Spleen (tissue), 11 donors: ENCODE measurements around the gene EPHB6. TPM values are rescaled to one million over a fixed set of nuclear protein-coding genes. Genes with fewer than 3 reads are reported as not detected.

Experiments used
- DNase-seq: peaks from one replicate; pipeline ENCODE4 v3.0.0-alpha.2; 2020
- H3K27ac ChIP-seq, 8 donors: fragments of 200-600 bp; sonication (generic) in 7 of 8; 1 replicate in 4 of 8; 2 replicates in 4 of 8; pipeline versions ENCODE4 v1.5.0 to v1.8.0; 2016 to 2021; ENCODE audit warnings: inconsistent platforms in 4 of 8, mild to moderate bottlenecking in 4 of 8, moderate library complexity in 1 of 8
- H3K27me3 ChIP-seq, 7 donors: fragments of 200-600 bp; sonication (generic) in 6 of 7; replicated peaks in 1 of 7; 1 replicate in 4 of 7; 2 replicates in 3 of 7; pipeline versions ENCODE4 v1.5.0 to v1.8.0; 2016 to 2021; ENCODE audit warnings: inconsistent platforms in 3 of 7, mild to moderate bottlenecking in 1 of 7
- H3K36me3 ChIP-seq, 6 donors: fragments of 200-600 bp; sonication (generic) in 5 of 6; 1 replicate in 4 of 6; 2 replicates in 2 of 6; pipeline versions ENCODE4 v1.5.0 to v1.8.0; 2016 to 2021; ENCODE audit warnings: inconsistent platforms in 2 of 6
- H3K4me1 ChIP-seq, 6 donors: fragments of 200-600 bp; sonication (generic) in 5 of 6; 1 replicate in 3 of 6; 2 replicates in 3 of 6; pipeline versions ENCODE4 v1.5.0 to v1.8.0; 2016 to 2021; ENCODE audit warnings: inconsistent platforms in 3 of 6
- H3K4me3 ChIP-seq, 8 donors: fragments of 200-600 bp; sonication (generic) in 7 of 8; 1 replicate in 4 of 8; 2 replicates in 4 of 8; pipeline versions ENCODE4 v1.5.0 to v1.8.0; 2016 to 2021; ENCODE audit warnings: inconsistent platforms in 4 of 8, mild to moderate bottlenecking in 4 of 8, moderate library complexity in 2 of 8
- H3K9me3 ChIP-seq, 8 donors: fragments of 200-600 bp; sonication (generic) in 7 of 8; 1 replicate in 4 of 8; 2 replicates in 4 of 8; pipeline versions ENCODE4 v1.5.0 to v1.8.0; 2016 to 2021; ENCODE audit warnings: inconsistent platforms in 4 of 8
- POLR2A ChIP-seq, 3 donors: fragments of 450-650 bp; IDR thresholded peaks; one replicate each; pipeline ENCODE4 v1.5.1; 2017; ENCODE audit warnings: antibody characterized with exemption in 3 of 3, mild to moderate bottlenecking in 1 of 3
- POLR2AphosphoS5 ChIP-seq, 3 donors: sonication (generic); formaldehyde crosslinking; IDR thresholded peaks; one replicate each; pipeline ENCODE4 v1.5.1; 2017; ENCODE audit warnings: antibody characterized with exemption in 3 of 3
- WGBS, 5 donors: extraction: QIAGEN DNeasy Blood & Tissue Kit in 3 of 5; methylation state at CpG; one replicate each; pipeline versions ENCODE4 v1.1.5 to v1.1.7; 2013 to 2018; 5-methylcytosine and 5-hydroxymethylcytosine counted together
- intact Hi-C: fragments of 100-400 bp; cut with DNase I; formaldehyde crosslinking; loops from one replicate; pipeline ENCODE4 v1.15.0; 2023; ENCODE audit warnings: low total_unique reads
- polyA plus RNA-seq, 3 donors: library from polyadenylated mRNA; stranded (reverse); fragments of 200-250 nt; gene quantifications; one replicate each; pipeline ENCODE4 v1.2.1, GENCODE V29; 2013
- total RNA-seq, 7 donors: library from RNA; depleted of rRNA in 3 of 7; stranded (reverse); fragments of >200 nt in 3 of 7; fragmentation: NEBNext Ultra II Directional in 4 of 7; extraction: Animal tissue kit (Norgen Biotek cat#: 25700) in 4 of 7; gene quantifications; one replicate each; pipeline versions ENCODE4 v1.1.0 to v1.2.1, GENCODE V29; 2016 to 2021
- TF ChIP-seq, protein P1 (sequence below), 11 experiments: fragments of 200-600 bp in 7 of 11; fragments of 450-650 bp in 4 of 11; sonication (generic) in 4 of 11; IDR thresholded peaks in 8 of 11; conservative IDR thresholded peaks in 3 of 11; 1 replicate in 7 of 11; 2 replicates in 4 of 11; pipeline versions ENCODE4 v1.4.0 to v1.8.0; 2016 to 2021; ENCODE audit warnings: antibody characterized with exemption in 11 of 11, inconsistent platforms in 4 of 11, mild to moderate bottlenecking in 1 of 11
- donor health status: healthy with polysubstance abuse.
- donor health status: DM: no; HTN: no; CAD: no; lungs with moderate emphysema.
- donor health status: DM: no; HTN: no; CAD: no.
- donor health status: Bipolar disorder and iron deficiency.
- donor health status: healthy.
- donor health status: DM: no; HTN: no; CAD: no.
- donor health status: DM: yes; HTN: yes; CAD: no.

The EPHB6 gene
- total and polyA plus RNA-seq, 10 donors = 11.3 to 28.8 (median 13.9) TPM

DNA sequence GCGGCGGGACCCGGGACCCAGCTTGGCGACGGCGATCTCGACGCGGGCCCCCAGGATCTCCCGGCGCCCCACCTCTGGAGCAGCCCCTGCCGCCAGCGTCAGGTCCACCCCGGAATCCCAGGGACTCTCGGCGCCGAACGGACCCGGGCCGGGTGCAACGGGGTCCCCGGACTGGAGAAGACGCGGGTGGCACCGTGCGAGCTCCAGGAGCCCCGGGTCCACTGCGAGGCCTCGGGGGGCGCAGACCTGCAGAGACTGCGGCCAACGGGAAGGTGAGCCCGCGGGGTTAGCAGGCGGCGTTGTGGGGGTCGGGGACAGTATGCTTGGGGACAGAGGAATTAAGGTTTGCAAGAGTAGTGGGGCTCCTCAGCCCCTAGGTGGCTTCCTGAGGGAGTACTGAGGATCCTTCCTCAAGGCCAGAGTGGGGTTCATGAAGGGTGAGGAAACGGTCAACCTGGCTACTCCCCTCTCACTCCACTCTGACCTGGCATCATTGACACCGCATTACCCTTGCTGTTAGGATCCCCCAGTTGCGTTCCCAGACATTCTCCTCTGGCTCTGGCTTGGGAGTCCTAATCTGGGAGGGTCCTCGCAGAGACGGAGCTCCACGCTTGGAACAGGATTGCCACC is 353 bp downstream of the EPHB6 start:
- TF ChIP-seq, protein P1, sequence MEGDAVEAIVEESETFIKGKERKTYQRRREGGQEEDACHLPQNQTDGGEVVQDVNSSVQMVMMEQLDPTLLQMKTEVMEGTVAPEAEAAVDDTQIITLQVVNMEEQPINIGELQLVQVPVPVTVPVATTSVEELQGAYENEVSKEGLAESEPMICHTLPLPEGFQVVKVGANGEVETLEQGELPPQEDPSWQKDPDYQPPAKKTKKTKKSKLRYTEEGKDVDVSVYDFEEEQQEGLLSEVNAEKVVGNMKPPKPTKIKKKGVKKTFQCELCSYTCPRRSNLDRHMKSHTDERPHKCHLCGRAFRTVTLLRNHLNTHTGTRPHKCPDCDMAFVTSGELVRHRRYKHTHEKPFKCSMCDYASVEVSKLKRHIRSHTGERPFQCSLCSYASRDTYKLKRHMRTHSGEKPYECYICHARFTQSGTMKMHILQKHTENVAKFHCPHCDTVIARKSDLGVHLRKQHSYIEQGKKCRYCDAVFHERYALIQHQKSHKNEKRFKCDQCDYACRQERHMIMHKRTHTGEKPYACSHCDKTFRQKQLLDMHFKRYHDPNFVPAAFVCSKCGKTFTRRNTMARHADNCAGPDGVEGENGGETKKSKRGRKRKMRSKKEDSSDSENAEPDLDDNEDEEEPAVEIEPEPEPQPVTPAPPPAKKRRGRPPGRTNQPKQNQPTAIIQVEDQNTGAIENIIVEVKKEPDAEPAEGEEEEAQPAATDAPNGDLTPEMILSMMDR (IDR thresholded peaks at IDR 0.05 in 8 of 11, conservative IDR thresholded peaks at IDR 0.05 in 3 of 11) = no peak
- TF ChIP-seq POLR2AphosphoS5 (IDR thresholded peaks at IDR 0.05) (no peak), POLR2A (IDR thresholded peaks at IDR 0.05) (no peak)
- Histone ChIP-seq H3K9me3 (no peaks in the 10 kb centered on the region), H3K4me3 (peak overlapping the region; percentile 67 to 89 (median 78)), H3K36me3 (no peaks in the 10 kb centered on the region), H3K27ac (peak overlapping the region in 7 of 8 donors; percentile 66 to 91 (median 83)), H3K4me1 (peaks cover 4 to 38% (median 24%) of the 10 kb centered on the region in 6 donors), H3K27me3 (peaks cover 0 to 12% (median 0%) of the 10 kb centered on the region in 7 donors)
- 7 to 18% (median 9%) methylated on average over 21 to 43 of the region's 43 CpGs for WGBS, 5 donors
- intact Hi-C loops = loop anchor here (10.0 kb wide), 2 partner anchors 150 to 360 kb away; no protein-coding TSS in a partner anchor
- DNase-seq = no peak

GRCh38 chr7:142855756-142856564 is 1.1 kb downstream of the EPHB6 start:
- H3K4me3 ChIP-seq = peak overlapping the region in 6 of 8 donors; percentile 71 to 89 (median 78)
- WGBS, 5 donors = 48 to 75% (median 63%) methylated on average over 9 to 12 of the region's 12 CpGs
- H3K27me3 ChIP-seq = peaks cover 0 to 12% (median 0%) of the 10 kb centered on the region in 7 donors
- H3K27ac ChIP-seq = peak overlapping the region in 1 of 8 donors; percentile 10
- DNase-seq = peak; percentile 81
- H3K4me1 ChIP-seq = peaks cover 4 to 38% (median 24%) of the 10 kb centered on the region in 6 donors
- no peaks in the 10 kb centered on the region for H3K9me3 ChIP-seq
- intact Hi-C loops = loop anchor here (10.0 kb wide), 2 partner anchors 149 to 359 kb away; no protein-coding TSS in a partner anchor
- H3K36me3 ChIP-seq = peaks cover 0 to 1% (median 0%) of the 10 kb centered on the region in 6 donors
- TF ChIP-seq POLR2AphosphoS5 (IDR thresholded peaks at IDR 0.05) = peak in 1 of 3 donors; percentile 24
- TF ChIP-seq, protein P1 (IDR thresholded peaks at IDR 0.05 in 8 of 11, conservative IDR thresholded peaks at IDR 0.05 in 3 of 11) = no peak
- no peak for TF ChIP-seq POLR2A (IDR thresholded peaks at IDR 0.05)

DNA sequence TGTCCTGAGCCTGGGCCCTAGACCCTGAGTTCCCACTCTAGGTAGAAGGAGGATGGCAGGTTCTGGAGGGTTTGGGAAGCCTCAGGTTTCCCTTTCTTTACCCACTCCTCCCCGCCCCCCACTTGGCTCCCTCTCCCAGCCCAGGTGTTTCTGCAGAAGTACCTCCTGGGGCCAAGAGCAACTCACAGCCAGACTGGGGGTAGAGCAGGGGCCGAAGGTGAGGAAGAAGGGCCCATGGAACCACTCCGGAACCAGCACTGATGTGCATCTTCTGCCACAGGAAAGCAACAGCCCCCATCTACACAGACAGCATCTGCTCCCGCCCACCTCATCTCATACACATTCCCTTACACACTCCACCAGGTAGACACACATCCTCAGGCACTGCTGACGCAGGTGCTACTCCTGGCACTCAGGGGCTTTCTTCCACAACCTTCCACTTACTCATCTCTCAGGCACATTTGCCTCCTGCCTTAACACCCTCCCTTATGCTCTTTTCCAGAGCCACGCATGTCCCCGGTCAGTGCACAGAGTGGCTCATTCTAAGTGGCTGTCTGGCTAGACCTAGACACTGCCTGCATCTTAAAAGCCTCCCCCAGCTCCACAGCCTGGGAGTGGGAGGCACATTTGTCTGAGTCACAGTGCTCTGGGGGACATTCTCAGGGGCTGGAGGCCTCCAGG is 1.8 kb downstream of the EPHB6 start:
- peaks cover 0 to 12% (median 0%) of the 10 kb centered on the region in 7 donors for H3K27me3 ChIP-seq
- DNase-seq = no peak
- peaks cover 4 to 38% (median 24%) of the 10 kb centered on the region in 6 donors for H3K4me1 ChIP-seq
- intact Hi-C loops = loop anchor here (10.0 kb wide), 2 partner anchors 148 to 358 kb away; no protein-coding TSS in a partner anchor
- H3K9me3 ChIP-seq = no peaks in the 10 kb centered on the region
- H3K4me3 ChIP-seq = peak overlapping the region in 1 of 8 donors; percentile 89
- peaks cover 0 to 9% (median 0%) of the 10 kb centered on the region in 6 donors for H3K36me3 ChIP-seq
- peak overlapping the region in 1 of 8 donors; percentile 7 for H3K27ac ChIP-seq
- TF ChIP-seq, protein P1 (IDR thresholded peaks at IDR 0.05 in 8 of 11, conservative IDR thresholded peaks at IDR 0.05 in 3 of 11) = no peak
- TF ChIP-seq POLR2AphosphoS5 (IDR thresholded peaks at IDR 0.05) (no peak), POLR2A (IDR thresholded peaks at IDR 0.05) (no peak)
- WGBS, 5 donors = 77 to 99% (median 81%) methylated on average over 6 to 7 of the region's 7 CpGs
